Activated CD4-positive, CD25-positive, alpha-beta regulatory T cell (primary cell): Measurements from ENCODE around the gene SLC34A3.
"Not testable (repeated sequence)": the region's sequence is repeated elsewhere in the genome, so short reads cannot be mapped to it uniquely, and the experiment has no call there.

Experiments used
- DNase-seq, 4 experiments: peaks; one replicate each; lab custom pipeline; 2025; lab: John Stamatoyannopoulos, UW

The SLC34A3 gene

GRCh38 chr9:137228968-137229896 lies 1.5 kb upstream of the SLC34A3 start:
- DNase-seq, result no peak

DNA sequence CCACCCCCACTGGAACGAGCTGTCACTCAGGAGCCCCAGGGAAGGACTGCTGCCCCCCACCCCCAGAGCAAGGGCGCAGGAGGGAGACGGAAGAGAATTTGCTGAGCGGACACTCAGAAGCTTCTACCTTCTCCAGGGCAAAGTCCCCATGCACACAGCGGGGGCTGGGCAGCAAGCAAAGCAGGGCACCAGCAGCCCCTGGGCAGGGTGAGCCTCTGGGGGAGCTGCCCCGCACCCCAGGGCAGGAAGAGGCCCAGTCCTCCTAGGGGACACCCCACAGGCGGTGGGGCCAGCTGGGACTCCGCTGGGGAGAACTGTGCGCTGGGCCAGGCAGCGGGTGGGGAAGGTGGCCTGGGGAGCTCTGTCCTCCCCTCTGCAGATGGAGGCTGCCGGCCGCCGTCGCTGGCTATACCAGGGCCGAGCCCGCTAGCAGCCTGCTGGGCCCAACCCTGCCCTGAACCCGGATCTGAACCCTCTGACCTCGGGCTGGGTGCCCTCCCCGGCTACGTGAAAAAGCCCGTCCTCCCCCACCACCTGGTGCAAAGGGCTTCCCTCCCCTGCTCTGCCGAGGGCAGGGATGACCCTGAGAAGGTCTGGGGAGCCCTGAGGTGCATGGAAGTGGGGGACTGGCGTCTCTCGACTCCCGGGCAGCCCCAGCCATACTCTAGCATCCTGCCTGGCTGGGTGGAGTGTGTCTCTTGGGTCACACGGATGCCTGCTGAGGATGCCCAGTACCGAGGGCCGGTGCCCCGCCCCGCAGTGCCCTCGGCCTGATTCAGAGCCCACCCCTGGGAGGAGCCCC lies 597 bp upstream of the SLC34A3 start:
- no peak for DNase-seq

DNA sequence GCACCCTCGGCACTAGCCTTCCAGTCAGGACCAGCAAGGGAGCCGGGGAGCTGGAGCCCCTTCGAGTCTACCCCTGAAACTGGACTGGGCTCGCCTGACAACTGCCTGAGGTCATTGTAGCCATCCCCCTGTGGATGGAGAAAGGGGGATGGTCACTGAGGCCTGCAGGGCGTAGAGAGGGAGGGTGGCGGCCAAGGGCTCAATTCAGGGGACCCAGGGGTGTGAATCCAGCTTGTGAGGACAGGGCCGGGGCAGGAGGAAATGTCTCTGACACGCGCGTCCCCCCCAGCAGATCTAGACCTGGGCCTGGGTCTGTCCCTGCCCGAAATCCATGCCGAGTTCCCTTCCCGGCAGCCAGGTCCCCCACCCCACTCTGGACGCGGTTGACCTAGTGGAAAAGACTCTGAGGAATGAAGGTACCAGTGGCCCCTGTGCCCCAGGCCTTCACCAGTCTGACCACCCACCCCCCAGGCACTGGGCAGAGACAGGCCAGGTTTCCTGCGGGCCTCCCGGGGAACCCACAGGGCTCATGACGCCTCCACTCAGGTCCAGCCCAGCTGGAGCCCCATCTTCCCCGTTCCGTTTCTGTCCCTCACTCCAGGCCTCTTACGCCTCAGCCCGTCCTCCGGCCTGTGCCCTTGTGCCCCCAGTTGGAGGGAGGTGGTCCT lies 805 bp downstream of the SLC34A3 start:
- no peak for DNase-seq

DNA sequence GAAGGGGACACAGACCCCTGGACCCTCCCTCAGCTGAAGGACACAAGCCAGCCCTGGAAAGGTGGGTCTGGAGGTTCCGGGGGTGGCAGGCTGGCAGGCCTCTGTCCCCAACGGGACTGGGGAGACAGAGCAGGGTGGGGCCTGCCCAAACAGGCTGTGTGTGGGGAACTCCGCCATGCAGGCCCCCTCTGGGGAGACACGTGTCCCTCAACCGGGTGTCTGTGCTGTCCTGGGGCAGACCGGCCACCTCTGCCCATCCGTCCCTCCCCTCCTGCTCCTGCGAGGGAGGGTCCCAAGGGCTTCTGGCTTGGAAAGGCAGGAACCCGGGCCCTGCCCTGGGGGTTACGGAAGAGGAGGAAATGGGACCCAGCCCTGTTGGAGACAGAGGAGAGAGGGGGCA lies 1.4 kb downstream of the SLC34A3 start:
- DNase-seq, result no peak

DNA sequence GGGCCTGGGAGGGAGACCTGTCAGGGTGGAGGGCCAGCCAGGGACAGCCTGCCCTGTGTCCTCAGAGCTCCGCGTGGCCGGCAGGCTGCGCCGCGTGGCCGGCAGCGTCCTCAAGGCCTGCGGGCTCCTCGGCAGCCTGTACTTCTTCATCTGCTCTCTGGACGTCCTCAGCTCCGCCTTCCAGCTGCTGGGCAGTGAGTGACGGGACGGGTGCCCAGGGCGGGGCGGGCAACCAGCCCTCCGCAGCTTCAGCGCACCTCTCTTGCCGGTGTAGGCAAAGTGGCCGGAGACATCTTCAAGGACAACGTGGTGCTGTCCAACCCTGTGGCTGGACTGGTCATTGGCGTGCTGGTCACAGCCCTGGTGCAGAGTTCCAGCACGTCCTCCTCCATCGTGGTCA lies 1.8 kb downstream of the SLC34A3 start:
- DNase-seq, result no peak

DNA sequence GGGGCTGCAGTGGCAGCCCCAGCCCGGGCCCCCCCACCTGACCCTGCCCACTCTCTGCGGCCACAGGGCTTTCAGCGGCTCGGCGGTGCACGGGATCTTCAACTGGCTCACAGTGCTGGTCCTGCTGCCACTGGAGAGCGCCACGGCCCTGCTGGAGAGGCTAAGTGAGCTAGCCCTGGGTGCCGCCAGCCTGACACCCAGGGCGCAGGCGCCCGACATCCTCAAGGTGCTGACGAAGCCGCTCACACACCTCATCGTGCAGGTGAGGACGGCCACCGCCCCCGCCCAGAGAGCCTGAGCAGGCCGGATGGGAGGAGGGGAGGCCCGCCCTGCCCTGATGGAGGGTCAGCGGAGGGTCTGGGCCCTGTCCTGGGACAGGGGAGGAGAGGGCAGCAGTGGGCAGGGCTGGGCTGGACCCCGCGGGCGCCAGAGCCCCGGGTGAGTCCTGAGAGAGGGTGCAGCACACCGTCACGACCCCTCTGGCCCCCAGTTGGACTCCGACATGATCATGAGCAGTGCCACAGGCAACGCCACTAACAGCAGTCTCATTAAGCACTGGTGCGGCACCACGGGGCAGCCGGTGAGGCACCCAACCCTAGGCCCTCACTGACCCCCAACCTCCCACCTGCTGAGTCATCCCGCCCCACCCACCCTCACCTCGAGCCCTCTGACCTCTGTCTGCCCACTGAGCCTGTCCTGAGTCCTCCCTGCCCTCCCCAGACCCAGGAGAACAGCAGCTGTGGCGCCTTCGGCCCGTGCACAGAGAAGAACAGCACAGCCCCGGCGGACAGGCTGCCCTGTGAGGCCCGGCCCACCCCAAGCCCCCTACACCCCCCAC lies 2.7 kb downstream of the SLC34A3 start:
- no peak for DNase-seq

DNA sequence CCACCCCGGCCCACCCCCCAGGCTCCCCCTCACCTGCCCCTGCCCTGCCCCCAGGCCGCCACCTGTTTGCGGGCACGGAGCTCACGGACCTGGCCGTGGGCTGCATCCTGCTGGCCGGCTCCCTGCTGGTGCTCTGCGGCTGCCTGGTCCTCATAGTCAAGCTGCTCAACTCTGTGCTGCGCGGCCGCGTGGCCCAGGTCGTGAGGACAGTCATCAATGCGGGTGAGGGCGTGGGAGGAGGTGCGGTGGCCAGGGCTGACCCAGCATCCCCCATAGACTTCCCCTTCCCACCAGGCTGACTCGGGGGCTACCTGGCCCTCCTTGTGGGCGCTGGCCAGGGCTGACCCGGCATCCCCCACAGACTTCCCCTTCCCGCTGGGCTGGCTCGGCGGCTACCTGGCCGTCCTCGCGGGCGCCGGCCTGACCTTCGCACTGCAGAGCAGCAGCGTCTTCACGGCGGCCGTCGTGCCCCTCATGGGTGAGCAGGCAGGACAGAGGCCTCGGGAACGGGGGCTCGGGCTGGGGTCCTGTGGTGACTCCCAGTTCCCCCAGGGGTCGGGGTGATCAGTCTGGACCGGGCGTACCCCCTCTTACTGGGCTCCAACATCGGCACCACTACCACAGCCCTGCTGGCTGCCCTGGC lies 3.5 kb downstream of the SLC34A3 start:
- DNase-seq, result no peak

DNA sequence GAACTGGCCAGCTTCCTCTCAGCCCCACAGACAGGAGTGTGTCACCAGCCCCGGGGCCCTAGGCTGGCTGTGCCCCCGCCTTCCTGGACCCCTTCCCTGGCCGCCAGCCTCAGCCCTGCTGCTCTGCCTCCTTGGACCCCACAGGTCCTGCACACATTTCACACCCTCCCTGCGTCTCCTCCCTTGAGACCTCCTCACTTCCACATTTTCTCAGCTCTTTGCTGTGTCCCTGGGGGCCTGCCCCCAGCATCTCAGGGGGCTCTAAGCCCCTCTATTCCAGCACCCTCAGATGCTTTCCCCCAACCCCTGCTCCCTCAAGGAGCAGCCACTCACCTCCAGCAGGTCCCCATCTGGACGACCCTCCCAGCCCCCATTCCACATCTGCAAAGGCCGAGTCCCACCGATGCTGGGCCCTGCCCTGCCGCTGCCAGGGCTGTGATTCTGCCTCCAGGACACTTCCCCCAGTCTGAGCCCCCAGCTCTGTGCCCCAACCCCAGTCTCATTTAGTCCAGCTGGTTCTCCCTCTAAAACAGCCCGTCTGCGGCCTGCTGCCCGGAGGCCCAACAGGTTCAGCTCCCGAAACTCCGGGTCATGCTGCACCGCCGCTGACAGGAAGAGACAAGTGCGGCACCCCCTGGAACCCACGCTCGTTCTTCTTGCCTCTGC lies 4.2 kb downstream of the SLC34A3 start:
- no peak for DNase-seq

GRCh38 chr9:137235424-137236237 lies 4.9 kb downstream of the SLC34A3 start:
- DNase-seq, result no peak

DNA sequence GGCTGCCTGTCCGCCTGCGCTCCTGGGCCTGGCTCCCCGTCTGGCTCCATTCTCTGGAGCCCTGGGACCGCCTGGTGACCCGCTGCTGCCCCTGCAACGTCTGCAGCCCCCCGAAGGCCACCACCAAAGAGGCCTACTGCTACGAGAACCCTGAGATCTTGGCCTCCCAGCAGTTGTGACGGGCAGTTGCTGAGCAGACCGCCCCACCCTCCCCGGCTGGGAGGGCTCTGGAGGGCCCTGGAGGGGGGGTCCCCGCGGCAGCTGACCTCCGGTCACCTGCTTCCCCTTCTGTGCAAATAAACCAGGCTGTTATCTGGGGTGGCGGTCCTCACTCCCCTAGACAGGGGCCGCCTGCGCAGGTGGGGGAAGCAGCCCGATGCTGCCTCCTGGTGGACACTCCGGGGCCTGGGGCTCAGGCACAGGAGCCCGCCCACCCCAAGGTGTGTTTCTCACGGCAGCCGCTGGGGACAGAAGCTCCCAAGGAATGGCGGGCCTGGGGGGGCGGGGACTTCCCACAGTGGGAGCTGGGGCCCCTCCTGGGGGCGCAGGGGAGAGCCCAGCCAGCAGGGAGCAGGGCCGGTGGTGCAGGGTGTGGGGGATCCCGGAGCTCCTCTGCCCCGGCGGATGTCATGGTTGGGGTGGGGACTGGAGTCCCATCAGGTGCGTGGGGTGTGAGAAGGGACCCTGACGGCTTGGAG lies 5.7 kb downstream of the SLC34A3 start:
- peak; percentile 83 to 88 (median 86) for DNase-seq

DNA sequence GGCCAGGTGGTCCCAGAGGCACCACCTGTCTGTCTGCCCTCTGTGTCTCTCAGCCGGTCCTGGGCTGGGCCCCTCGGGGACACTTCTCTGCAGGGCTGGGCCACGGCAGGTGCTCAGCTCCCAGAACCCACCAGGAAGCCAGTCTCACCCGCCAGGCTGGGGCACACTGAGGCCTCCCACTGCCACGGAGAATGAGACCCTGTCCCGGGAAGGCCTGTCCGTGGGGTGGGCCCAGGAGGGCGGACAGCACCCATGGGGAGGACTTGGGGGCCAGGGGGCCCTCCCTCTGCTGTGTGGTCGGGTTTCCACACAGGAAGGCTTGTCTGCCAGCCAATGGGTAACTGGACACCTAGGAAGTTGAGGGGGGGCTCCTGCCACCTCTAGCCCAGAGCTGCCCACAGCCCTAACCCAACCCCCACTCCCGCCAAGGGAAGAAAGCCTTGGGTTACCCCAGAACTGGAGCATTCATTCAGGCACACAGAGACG lies 6.3 kb downstream of the SLC34A3 start:
- DNase-seq, result no peak

DNA sequence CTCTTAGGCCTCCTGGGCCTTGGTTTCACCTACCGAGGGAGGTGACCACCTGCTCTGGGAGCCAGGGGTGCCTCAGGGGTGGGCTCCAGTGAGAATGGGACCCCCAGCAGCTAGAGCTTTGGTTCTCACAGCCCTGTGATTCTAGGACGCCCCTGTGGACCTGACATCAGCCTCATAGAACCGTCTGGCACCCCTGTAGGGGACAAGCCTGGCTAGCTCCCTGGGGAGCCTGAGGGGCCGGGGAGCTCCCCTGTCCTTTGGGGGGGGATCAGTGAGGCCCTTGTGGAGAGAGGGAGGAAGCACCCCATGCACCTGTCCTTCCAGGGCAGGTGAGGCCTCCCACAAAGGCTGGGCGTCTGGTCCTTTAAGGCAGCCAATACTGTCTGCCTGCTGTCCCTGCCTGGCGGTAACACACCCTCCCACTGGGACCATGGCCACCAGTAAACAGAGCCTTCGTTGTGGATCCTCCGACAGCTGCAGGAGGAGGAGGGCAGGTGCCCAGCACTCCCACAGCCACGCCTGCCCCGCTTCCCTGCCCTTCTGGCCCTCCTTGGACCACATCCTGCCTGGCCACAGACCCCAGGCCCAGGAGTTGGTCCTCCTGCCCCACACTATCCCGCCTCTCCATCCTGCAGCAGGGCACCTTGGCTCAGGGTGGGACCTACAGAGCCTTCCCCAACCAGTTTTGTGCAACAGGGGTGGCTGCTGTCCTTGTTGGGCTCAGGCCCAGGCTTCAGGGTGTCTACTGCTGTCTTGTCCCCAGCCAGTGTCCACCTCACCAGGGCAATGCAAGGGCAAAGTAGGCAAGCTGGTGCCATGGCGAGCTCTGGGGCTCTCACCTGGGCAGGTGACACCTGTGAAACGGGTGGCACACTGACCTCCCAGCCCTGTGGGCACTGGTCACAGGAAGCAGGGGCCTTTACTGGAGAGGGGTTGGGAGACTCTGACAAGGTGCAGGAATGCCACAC lies 7.3 kb downstream of the SLC34A3 start:
- no peak for DNase-seq

- not testable (repeated sequence) for DNase-seq
Observed at GRCh38 chr9:137239541-137240200, 9.0 kb downstream of the SLC34A3 start.

DNA sequence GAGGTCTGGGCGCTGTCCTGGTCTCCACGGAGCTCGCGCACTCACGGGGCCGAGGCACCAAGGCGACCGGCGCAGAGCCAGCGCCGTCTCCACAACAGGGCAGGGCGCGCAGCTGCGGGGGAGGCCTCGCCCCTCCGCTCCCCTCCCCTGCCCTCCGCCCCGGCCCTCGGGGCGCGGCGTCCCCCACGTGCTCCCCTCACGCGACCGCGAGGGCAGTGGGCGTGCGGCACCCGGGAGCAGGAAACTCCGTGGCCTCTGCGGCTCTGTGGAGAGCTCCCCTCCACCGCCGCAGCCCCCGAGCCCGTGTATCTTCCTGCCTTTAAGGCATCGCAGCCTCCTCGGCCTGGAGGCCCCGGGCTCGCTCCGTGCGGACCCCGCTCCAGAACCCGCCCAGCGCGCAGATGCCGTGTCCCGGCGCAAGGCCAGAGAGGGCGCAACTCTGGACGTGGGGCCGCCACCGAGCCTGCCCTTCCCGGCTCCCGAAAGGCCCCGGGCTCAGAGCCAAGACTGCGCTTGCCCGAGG lies 9.7 kb downstream of the SLC34A3 start:
- DNase-seq, result peak; percentile 60 to 69 (median 65)

DNA sequence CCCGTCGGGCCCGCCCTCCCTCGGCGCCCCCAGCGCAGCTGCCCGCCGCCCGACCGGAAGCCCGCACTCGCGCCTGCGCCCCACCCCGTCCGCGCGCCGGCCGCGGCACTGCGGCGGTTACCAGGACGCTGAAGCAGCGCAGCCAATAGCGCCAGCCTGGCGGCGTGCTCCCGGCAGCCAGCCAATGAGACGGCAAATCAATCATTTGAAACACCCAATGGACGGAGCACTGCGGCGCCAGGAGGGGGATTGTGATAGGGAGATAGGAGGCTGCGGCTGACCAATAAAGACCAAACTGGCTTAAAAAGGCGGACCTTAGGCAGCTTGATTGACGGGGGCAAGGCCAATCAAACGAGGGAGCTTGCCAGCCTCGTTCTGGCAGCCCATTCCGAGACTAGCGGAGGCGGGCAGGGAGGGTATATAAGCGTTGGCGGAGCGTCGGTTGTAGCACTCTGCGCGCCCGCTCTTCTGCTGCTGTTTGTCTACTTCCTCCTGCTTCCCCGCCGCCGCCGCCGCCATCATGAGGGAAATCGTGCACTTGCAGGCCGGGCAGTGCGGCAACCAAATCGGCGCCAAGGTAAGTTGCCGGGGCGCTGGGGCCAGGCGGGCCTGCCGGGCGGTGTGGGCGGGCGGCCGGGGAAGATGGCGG lies 10.3 kb downstream of the SLC34A3 start, which contains the start of gene TUBB4B:
TSS of gene TUBB4B (plus strand) at position 447 of the 649 bp plus-strand sequence. CDS start at position 521, 74 bp downstream.
- peak; percentile 91 to 100 (median 96) for DNase-seq
